Upper lobe of right lung (tissue), 1 donor: ENCODE measurements around the gene IFITM10. TPM values are rescaled to one million over a fixed set of nuclear protein-coding genes. Genes with fewer than 3 reads are reported as not detected.

Source experiments
- ATAC-seq: fragments of 200-7000 bp; cut with Tn5 transposase; one replicate; pipeline ENCODE4 v1.9.1; 2020; ENCODE audit warnings: mild to moderate bottlenecking, moderate library complexity
- DNase-seq: peaks from one replicate; pipeline ENCODE4 v3.0.0-alpha.2; 2020
- H3K27ac ChIP-seq: fragments of 200-600 bp; one replicate; pipeline ENCODE4 v1.8.0; 2022
- H3K27me3 ChIP-seq: fragments of 200-600 bp; one replicate; pipeline ENCODE4 v1.8.0; 2022; ENCODE audit warnings: mild to moderate bottlenecking
- H3K36me3 ChIP-seq: fragments of 200-600 bp; one replicate; pipeline ENCODE4 v1.8.0; 2022
- H3K4me1 ChIP-seq: fragments of 200-600 bp; one replicate; pipeline ENCODE4 v1.8.0; 2022
- H3K4me3 ChIP-seq: fragments of 200-600 bp; one replicate; pipeline ENCODE4 v1.8.0; 2022; ENCODE audit warnings: mild to moderate bottlenecking
- H3K9me3 ChIP-seq: fragments of 200-600 bp; one replicate; pipeline ENCODE4 v1.8.0; 2022
- intact Hi-C: fragments of 100-400 bp; cut with DNase I; formaldehyde crosslinking; loops from one replicate; pipeline ENCODE4 v1.11.0; 2022
- total RNA-seq: library from RNA; stranded (reverse); fragmentation: NEBNext Ultra II Directional; extraction: Animal tissue kit (Norgen Biotek cat#: 25700); gene quantifications from one replicate; pipeline ENCODE4 v1.2.1, GENCODE V29; 2021
- TF ChIP-seq, protein P1 (sequence below): fragments of 200-600 bp; IDR thresholded peaks from one replicate; pipeline ENCODE4 v1.8.0; 2022; ENCODE audit warnings: antibody characterized with exemption
- donor health status: DM: no; HTN: yes; CAD: no; lungs with severe emphysema.

The IFITM10 gene
- total RNA-seq, 1 donor from 2014 or later, result 7.9 TPM

DNA sequence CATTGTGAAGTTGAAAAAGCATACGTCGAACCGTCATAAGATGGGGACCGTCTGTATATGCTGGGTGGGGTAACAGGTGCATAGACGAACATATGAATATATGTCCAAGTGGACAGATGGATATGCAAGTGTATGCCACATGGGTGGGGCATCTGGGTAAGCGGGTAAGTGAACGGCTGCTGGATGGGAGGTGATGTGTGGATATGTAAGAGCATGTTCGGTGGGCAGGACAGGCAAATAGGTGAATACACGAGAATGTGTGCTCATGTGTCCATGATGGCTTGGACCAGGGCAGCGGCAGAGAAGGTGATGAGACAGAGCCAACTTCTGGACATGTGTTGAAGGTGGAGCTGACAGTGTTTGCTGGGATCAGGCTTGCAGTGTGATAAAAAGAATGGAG lies 12.0 kb downstream of the IFITM10 start:
- no peak overlapping the region for H3K27ac ChIP-seq
- DNase-seq, result no peak
- H3K4me1 ChIP-seq, result no peaks in the 10 kb centered on the region
- no peak for ATAC-seq
- intact Hi-C loops, result no loop called here
- H3K4me3 ChIP-seq, result no peak overlapping the region
- TF ChIP-seq, protein P1, sequence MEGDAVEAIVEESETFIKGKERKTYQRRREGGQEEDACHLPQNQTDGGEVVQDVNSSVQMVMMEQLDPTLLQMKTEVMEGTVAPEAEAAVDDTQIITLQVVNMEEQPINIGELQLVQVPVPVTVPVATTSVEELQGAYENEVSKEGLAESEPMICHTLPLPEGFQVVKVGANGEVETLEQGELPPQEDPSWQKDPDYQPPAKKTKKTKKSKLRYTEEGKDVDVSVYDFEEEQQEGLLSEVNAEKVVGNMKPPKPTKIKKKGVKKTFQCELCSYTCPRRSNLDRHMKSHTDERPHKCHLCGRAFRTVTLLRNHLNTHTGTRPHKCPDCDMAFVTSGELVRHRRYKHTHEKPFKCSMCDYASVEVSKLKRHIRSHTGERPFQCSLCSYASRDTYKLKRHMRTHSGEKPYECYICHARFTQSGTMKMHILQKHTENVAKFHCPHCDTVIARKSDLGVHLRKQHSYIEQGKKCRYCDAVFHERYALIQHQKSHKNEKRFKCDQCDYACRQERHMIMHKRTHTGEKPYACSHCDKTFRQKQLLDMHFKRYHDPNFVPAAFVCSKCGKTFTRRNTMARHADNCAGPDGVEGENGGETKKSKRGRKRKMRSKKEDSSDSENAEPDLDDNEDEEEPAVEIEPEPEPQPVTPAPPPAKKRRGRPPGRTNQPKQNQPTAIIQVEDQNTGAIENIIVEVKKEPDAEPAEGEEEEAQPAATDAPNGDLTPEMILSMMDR, result no peak
- no peaks in the 10 kb centered on the region for H3K9me3 ChIP-seq
- no peaks in the 10 kb centered on the region for H3K36me3 ChIP-seq
- peaks cover 38% of the 10 kb centered on the region for H3K27me3 ChIP-seq

DNA sequence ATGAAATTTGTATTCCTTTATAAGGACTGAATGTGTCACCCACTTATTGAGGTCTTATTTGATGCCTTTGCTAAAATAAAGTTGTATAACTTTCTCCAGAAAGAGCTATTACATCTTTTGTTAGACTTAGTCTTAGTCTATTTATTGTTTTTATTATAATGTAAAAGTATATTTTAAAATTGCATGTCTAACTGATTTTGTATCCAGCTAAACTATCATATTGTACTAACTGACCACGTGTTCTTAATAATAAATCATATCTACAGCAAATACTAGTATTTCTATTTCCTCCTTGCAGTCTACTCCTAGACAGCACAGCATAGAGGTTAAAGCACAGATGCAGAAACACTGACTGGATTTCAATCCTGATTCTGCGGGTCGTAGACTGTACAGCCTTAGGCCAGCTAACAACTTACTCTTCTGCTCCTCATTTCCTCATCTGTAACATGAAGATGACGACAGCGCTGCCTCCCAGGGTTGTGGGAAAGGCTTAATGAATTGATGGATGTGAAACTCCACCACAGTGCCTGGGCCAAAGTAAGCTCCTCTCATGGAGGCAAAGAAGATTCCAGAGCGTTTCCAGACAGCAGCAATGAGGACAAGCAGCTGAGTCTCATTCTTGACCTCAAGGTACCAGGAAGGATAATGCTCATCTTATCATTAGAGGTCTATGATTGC lies 13.2 kb downstream of the IFITM10 start:
- DNase-seq, result no peak
- Histone ChIP-seq H3K27me3 (peaks cover 43% of the 10 kb centered on the region), H3K27ac (no peak overlapping the region), H3K36me3 (no peaks in the 10 kb centered on the region), H3K4me3 (no peak overlapping the region), H3K4me1 (no peaks in the 10 kb centered on the region), H3K9me3 (no peaks in the 10 kb centered on the region)
- ATAC-seq, result no peak
- intact Hi-C loops, result no loop called here
- TF ChIP-seq, protein P1, result no peak

- ATAC-seq, result no peak
- Histone ChIP-seq H3K4me3 (no peak overlapping the region), H3K27ac (no peak overlapping the region), H3K36me3 (no peaks in the 10 kb centered on the region), H3K27me3 (peaks cover 43% of the 10 kb centered on the region), H3K9me3 (no peaks in the 10 kb centered on the region), H3K4me1 (no peaks in the 10 kb centered on the region)
- no peak for DNase-seq
- intact Hi-C loops, result no loop called here
- TF ChIP-seq, protein P1, result no peak
These were observed 13.9 kb downstream of the IFITM10 start for GRCh38 chr11:1736447-1736992.

DNA sequence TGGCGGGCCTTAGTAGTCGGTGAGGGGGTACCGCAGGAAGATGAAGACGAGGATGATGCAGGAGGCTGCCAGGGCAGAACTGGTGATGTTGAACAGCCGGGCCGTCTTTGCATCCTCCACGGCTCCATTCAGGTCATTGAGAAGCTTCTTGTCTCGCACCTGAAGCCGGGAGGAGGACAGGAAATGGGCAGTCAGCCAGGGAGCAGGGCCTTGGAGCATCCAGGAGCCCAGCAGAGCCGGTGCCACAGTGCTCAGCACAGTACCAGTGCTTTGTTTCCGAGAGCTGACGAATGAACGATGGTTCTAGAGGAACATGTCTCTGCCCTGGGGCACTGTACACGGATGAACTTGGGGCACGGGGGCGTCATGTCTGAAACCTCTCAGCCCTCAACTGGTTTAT lies 15.1 kb downstream of the IFITM10 start:
- H3K36me3 ChIP-seq, result no peaks in the 10 kb centered on the region
- TF ChIP-seq, protein P1, result no peak
- H3K27me3 ChIP-seq, result peaks cover 43% of the 10 kb centered on the region
- ATAC-seq (no peak), DNase-seq (no peak)
- no peak overlapping the region for H3K4me3 ChIP-seq
- no peaks in the 10 kb centered on the region for H3K4me1 ChIP-seq
- H3K9me3 ChIP-seq, result no peaks in the 10 kb centered on the region
- intact Hi-C loops, result no loop called here
- no peak overlapping the region for H3K27ac ChIP-seq

DNA sequence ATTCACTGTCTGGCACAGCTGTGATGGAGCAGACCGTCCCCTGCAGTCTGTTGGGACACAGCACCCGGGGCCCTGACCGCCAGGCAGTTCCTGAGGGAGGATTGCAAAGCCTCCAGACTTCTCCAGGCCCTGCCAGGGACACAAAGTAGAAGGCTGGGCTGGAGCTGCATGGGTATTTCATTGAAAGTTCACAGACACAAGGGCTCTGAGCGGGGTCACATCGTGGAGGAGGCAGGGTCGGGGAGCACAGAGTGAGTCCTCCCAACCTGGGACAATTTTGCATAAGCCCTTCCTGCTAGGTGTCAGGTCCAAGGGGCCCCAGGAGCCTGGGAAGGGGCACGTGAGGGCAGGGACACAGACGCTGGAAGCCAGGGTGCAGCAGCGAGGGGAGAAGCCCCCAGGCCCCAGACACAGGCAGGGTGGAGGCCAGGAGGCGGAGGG lies 15.7 kb downstream of the IFITM10 start:
- no peaks in the 10 kb centered on the region for H3K4me1 ChIP-seq
- DNase-seq (no peak), ATAC-seq (no peak)
- no peaks in the 10 kb centered on the region for H3K9me3 ChIP-seq
- H3K27me3 ChIP-seq, result peaks cover 45% of the 10 kb centered on the region
- intact Hi-C loops, result no loop called here
- no peaks in the 10 kb centered on the region for H3K36me3 ChIP-seq
- H3K27ac ChIP-seq, result no peak overlapping the region
- no peak overlapping the region for H3K4me3 ChIP-seq
- TF ChIP-seq, protein P1, result no peak
